SK-N-DZ (cell line): ENCODE results near the gene SLC9A8.

Source experiments
- DNase-seq: peaks from one replicate; pipeline ENCODE4 v3.0.0-alpha.2; 2015; ENCODE audit warnings: low spot score

The SLC9A8 gene

DNA sequence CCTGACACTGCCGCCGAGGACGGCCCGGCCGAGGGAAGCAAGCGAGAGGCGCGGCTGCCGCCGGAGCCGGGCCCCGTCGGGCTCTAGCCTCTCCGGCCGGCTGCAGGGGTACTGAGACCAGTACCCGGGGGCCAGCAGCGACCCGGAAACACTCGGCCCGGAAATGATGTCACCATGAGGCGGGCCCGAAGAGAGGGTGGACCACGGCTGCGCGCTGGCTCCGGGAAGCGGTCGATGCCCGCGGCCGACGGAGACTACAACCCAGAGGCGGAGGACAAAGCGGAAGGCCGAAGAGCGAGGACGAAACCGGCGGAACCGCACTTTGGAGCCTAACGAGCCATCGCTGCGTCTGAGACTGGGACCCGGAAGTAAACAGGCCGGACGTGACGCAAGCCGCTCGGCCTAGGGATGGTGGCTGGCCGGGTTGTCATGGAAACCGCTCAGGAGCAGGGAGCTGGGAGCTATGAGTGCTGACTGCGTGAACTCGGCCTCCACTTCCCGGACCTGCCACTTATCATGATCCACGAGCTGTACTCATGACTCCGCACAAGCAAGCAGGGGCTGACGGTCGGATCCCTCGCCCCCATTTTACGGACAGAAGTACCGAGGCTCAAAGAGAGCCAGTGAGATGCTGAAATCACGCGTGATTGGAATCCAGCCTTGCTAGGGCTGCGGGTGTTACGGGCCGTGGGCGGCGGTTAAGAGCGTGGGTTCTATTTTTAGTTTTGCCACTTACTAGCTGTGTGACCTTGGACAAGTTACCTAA is 102.9 kb downstream of the SLC9A8 start, which contains the start of gene SPATA2:
SPATA2 (minus strand) TSS at position 150 of the 766 bp plus-strand sequence. CDS start 7,039 bp downstream, outside the sequence.
- peak; percentile 99 for DNase-seq

DNA sequence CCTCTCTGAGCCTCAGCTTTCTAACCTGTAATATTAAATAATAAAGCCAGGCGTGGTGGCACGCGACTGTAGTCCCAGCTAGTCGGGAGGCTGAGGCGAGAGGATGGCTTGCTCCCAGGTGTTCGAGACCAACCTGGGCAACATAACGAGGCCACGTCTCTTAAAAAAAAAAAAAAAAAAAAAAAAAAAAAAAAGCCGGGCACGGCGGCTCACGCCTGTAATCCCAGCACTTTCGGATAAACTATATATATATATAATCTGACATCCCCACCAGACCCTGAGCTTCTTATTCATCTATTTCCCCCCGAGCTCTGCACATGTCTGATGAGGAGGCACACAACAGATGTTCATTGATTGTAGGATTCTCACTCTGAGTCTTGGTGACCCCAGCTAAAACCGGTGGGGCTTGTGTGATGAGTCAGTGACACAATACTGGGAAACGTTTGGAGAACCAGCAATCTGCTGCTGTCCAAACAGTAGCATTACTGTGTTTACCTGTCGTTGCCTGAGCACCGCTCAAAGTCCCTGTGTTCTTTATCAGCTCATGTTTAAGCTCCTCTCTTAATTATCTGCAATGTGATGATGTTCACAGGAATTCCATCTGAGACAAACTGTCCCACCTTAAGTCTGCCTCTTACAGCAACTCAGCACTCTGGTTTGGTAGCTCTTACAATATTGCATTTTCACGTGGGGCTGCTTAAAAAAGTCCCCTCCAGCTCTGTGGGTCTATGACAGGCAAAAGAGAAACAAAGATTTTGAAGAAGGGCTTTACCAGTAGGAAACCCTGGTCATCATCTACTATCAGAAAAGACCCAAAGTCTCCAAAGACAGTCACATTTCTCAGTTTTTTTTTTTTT is 103.7 kb downstream of the SLC9A8 start:
- peak; percentile 48 for DNase-seq

DNA sequence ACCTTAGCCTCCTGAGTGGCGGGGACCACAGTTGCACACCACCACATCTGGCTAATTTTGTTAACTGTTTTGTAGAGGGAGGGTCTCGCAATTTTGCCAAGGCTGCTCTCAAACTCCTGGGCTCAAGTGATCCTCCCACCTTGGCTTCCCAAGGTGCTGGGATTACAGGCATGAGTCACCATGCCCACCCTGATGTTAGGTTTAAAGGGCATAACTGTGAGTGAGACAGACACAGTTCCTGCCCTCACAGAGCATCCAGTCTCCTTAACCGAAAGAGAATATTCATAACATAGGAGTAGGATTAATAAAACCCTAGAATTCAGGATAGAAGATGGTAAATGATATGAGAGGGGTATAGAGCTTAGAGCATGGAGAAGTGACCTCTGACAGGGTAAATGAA is 105.8 kb downstream of the SLC9A8 start:
- no peak for DNase-seq

DNA sequence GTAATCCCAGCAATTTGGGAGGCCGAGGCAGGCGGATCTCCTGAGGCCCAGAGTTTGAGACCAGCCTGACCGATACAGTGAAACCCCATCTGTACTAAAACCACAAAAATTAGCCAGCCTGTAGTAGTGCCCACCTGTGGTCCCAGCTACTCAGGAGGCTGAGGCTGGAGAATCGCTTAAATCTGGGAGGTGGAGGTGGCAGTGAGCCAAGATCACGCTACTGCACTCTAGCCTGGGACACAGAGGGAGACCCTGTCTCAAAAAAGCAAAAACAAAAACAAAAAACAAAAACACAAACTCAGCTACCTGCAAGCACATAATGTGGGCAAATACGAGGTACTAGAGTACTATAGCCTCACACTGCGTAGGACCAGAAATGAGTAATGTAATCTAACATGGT is 106.4 kb downstream of the SLC9A8 start:
- no peak for DNase-seq

DNA sequence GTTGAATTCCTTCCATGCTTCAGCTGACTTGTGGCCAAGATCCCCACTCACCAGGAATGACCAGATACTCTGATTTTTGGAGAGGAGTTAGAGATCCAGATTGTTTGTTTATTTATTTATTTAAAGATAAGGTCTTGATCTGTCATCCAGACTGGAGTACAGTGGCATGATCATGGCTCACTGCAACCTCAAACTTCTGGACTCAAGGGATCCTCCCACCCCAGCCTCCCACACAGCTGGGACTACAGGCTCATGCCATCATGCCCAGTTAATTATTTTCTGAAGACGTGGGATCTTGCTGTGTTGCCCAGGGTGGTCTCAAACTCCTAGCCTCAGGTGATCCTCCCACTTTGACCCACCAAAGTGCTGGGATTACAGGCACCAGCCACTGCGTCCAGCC is 106.8 kb downstream of the SLC9A8 start:
- no peak for DNase-seq

DNA sequence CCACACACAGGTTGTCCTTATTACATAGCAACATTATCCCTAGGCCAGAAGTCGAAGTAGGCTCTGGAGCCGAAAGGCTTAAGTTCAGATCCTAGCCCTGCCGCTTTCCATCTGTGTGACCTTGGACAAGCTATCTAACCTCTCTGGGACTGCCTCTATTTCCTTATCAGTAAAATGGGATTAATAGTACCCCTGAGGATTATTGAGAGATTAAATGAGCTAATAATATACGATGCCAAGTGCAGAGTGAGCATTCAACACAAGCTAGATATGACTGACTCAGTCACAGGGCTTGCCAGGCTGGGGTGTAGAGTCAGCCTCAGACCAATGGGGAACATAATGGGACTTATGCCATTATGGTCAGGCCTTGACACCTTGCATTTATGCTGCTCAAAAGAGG is 111.6 kb downstream of the SLC9A8 start:
- no peak for DNase-seq

DNA sequence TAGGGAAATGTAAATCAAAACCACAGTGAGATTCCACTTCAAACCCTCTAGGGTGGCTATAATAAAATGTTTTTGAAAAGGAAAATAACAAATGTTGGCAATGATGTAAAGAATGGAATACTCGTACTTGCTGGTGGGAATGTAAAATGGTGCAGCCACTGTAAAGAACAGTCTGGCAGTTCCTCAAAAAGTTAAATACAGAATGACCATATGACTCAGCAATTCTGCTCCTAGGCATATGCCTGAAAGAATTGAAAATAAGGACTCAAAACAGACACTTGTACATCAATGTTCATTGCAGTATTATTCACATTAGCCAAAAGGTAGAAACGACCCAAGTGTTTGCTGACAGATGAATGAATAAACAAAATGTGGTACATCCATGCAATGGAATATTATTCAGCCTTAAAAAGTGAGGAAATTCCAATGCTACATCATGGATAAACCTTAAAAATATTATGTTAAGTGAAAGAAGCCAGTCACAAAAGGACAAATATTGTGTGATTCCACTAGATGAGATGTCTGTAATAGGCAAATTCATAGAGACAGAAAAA is 113.3 kb downstream of the SLC9A8 start:
- DNase-seq, result no peak

DNA sequence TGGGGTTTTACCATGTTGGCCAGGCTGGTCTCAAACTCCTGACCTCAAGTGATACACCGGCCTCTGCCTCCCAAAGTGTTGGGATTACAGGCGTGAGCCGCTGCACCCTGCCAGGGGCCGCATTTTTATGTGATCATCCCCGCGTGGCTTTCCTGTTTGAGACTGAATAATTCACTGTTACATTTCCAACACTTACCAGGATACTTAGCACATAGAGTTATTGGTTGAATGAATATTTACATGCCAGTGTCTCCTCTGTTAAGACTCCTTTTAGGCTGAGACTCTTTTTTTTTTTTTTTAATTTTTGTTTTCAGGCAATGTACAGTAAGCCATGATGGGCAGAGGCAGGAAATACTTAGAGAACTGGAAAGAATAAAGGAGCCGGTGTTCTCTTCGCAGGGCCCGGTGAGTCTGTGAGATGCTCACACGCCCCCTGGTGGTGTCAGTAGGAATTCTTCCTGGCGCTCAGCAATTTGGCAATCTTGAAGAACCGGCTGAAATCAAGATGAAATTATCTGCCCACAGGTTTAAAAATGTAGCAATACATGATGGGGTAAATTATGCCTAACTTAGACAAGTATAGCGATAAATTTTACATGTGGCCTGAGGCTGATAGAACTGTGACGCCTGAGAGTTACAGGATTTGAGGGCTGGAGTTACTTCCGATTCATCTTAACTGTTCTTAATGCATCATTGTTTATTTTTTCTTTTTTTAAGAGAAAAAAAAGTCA is 115.9 kb downstream of the SLC9A8 start:
- peak; percentile 85 for DNase-seq

DNA sequence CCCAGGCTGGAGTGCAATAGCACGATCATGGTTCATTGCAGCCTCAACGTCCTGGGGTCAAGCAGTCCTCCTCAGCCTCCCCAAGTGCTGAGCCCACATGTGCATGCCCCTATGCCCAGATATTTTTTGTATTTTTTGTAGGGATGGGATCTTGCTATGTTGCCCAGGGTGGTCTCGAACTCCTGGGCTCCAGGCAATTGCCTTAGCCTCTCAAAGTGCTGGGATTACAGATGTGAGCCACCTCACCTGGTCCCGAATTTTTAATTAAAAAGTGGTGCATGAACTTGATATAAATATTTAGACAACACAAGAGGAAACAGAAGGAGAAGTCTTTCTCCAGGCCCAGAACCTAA is 116.5 kb downstream of the SLC9A8 start:
- DNase-seq, result no peak

DNA sequence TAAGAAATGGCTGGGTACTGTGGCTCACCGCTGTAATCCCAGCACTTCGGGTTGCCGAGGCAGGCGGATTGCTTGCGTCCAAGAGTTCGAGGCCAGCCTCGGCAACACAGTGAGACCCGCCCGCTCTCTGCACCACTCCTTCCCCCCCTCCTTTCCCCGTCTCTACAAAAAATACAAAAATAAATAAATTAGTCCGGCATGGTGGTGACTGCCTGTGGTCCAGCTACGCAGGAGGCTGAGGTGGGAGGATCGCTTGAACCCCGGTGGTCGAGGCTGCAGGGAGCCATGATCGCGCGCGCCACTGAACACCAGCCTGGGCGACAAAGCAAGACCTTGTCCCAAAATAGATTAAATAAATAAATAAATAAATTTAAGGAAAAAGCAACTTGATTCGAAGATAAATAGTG is 123.1 kb downstream of the SLC9A8 start:
- no peak for DNase-seq

DNA sequence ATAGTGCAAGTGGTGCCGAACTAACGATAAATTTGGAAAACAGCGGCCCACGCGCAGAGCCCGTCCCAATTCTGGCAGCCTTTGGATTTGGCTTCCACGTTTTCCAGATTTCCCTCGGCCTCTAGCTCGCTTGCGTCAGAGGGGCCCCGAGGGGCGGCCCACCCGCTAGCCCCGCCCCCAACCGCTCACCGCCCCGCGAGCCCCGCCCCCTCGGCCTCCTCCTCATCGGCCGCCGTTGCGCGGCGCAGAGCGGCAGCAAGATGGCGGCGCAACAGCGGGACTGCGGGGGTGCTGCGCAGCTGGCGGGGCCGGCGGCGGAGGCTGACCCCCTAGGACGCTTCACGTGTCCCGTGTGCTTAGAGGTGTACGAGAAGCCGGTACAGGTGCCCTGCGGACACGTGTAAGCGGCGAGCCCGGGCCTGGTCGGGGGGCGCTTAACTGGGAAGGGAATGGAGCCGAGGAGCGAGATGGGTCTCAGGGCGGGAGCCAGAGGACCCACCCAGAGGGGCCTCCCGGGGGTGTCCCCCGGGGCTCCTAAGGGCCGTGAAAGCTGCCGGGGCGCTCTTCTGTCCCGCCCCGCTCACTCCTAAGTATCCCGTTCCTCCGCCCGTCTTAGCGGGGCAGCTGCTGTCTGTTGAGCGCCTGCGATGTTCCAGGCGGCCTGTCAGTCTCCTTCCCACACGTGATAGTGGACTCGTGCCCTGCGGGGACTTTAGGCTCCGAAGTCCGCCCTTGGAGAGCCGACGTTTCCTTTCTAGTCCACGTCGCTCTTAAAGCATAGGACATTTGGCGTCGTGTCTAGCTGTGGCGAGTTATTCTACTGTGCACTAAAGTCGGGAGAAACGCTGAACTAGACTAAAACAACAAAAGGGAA is 123.8 kb downstream of the SLC9A8 start, which contains the start of gene RNF114:
RNF114 (plus strand) TSS at position 245 of the 874 bp plus-strand sequence; CDS start at position 261, 16 bp downstream.
- DNase-seq, result peak; percentile 91

DNA sequence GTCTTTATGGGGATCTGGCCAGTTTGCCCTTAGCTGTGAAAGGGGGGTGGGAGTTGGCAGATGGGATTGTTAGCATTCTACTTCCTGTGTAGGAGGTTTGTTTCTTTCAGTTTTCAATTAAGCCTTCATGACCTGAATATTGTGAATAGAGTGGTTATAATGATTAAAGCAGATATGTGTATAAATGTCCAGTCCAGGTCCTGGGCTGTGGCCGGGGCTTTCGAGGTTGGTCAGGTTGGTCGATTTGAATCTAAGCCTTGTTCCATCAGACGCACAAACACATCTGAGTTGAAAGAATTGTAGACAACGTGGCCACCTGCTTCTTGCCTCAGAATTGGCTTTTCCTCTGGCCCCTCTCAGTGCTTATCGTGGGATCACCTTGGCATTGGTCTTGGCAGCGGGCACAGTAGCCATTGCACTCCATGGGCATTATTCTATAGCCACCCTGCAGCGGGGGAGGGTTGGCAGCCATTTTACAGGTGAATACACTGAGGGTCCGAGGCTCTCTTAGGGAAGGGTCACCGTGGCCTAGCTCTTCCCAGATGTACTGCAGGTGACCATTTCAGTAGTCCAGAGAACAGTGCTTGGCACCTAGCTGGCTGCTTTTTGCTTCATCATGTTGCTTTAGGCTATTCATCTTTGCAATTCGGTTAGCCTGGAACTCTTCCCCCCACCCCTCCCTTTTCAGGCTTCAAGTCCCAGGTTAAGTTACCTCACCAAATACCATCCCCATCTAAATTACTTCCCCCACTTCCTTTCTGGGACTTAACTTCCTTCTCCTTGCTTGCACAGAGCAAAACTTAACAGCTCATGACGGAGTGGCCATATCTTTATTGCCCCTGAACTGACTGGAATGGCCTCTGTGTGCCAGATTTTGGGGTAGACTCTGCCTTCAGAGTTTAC is 124.7 kb downstream of the SLC9A8 start:
- no peak for DNase-seq

DNA sequence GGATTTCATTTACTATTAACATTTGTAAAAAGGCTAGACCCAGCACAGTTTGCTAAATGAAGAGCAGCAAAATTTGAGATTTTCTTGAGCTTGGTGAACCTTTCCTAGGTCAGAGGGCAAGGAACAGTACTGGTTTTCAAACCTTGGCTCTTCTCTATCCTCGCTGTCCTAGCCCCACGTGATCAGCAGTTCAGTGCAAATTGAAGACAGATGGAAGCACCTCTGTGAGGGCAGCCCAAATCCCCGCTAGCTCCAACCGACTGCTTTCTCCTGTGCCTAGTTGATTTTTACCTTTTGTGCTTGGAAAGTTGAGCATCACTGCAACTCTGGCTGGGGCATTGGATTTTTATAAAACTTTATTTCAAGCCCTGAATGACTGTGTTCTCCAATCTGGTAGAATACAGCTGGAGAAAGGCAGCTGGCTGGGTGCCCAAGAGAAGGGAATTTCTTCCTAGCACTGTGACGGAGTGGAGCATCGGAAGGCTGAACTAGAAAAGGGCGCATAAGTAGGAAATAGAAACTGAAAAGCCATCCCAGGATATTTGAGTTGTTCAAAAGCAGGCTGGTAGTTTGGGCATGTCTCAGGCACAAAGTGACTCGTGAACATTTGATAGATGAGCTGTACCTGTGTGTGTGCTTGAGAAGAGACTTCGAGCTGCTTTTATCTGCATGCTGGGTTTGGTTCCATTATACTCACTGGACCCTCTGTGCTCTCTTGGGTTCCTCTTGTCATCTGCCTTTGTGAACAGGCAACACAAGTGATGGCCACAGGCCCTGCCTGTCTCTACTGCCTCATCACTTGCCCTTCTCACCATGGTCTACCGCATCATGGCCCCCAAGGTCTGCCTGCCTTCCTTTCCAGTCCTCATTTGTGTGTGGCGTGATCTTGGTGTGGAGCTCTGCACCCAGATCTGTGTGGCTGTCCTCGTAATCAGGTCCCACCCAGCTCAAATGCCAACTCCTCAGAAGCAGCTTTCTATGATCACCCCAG is 125.8 kb downstream of the SLC9A8 start:
- peak; percentile 58 for DNase-seq

DNA sequence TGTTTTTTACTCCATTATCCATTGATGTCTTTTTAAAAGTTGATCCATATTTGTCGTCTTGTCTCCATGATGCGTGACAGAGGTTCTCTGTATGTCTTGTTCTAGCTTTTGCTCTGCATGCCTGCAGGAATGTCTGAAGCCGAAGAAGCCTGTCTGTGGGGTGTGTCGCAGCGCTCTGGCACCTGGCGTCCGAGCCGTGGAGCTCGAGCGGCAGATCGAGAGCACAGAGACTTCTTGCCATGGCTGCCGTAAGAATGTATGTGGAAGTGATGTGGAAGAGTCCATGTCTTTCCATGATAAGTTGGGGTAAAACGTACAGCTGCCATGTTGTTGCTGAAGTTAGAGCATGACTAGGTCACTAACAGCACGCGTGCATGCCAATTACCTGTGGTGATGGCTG is 128.8 kb downstream of the SLC9A8 start:
- DNase-seq, result no peak
